ENCODE data around the gene C4orf50. TPM values are rescaled to one million over a fixed set of nuclear protein-coding genes. Genes with fewer than 3 reads are reported as not detected.

Gene C4orf50
- total and polyA plus RNA-seq, 10 of the 15 experiments (the other 5 are each of a cell fraction or from before 2014, with no cell fraction given), result 0.04 to 0.09 (median 0.05) TPM; not detected in 3

- TF ChIP-seq REST (IDR thresholded peaks at IDR 0.05; ENCODE audit: low read depth, low read length) (no peak), FOS (IDR thresholded peaks at IDR 0.05; ENCODE audit: borderline replicate concordance, extremely low read depth, insufficient read length) (no peak), NR2C2 (IDR thresholded peaks at IDR 0.05; ENCODE audit: borderline replicate concordance, control insufficient read depth, insufficient read length, low read depth) (no peak), RFX5 (IDR thresholded peaks at IDR 0.05; ENCODE audit: low read depth, low read length) (no peak), SREBF1 (IDR thresholded peaks at IDR 0.05; ENCODE audit: low read length) (no peak), ZNF274 (IDR thresholded peaks at IDR 0.05; ENCODE audit: insufficient read depth, insufficient read length) (no peak), IKZF1 (conservative IDR thresholded peaks at IDR 0.05) (no peak), RBBP5 (conservative IDR thresholded peaks at IDR 0.05) (no peak), KAT2A (conservative IDR thresholded peaks at IDR 0.05; ENCODE audit: control insufficient read depth, low read depth, low read length) (no peak)
These were observed 84.0 kb downstream of the C4orf50 start (continued) for GRCh38 chr4:5933996-5934831.

- 6% methylated on average over 4 of the region's 4 CpGs for WGBS (ENCODE audit: insufficient coverage, insufficient replicate concordance, low lambda C conversion rate, missing lambda C conversion rate)
- ChIA-PET POLR2A (no interaction called here), SMC1A (ENCODE audit: uncharacterized antibody, unreplicated experiment) (no interaction called here), CTCF (no interaction called here), RAD21 (ENCODE audit: unreplicated experiment) (no interaction called here)
- no peak for FAIRE-seq
- Histone ChIP-seq H4K20me1 (ENCODE audit: control insufficient read depth, insufficient read depth) (no peaks in the 10 kb centered on the region), H3K79me2 (ENCODE audit: control insufficient read depth, insufficient read depth, low read length) (no peaks in the 10 kb centered on the region), H3K4me1 (ENCODE audit: control insufficient read depth, insufficient read depth, low read length) (no peaks in the 10 kb centered on the region), H3K9ac (ENCODE audit: control insufficient read depth, insufficient read depth, low read length) (no peak overlapping the region), H3K36me3 (ENCODE audit: control insufficient read depth in 2 of 2, insufficient read depth in 2 of 2, low read length in 1 of 2) (no peaks in the 10 kb centered on the region), H3K4me2 (ENCODE audit: control insufficient read depth, insufficient read depth) (no peak overlapping the region), H3K9me3 (replicated peaks; ENCODE audit: control insufficient read depth, insufficient read depth, low read length) (no peaks in the 10 kb centered on the region), H3K27me3 (replicated peaks in 1 of 2; ENCODE audit: control insufficient read depth in 2 of 2, insufficient read depth in 2 of 2, low read length in 1 of 2) (peaks cover 4 to 5% of the 10 kb centered on the region in 2 experiments; a peak in 3 of 4 replicates), H3K27ac (ENCODE audit: control insufficient read depth, insufficient read depth) (no peak overlapping the region), H2AFZ (ENCODE audit: control insufficient read depth, low read depth, low read length) (no peak overlapping the region), H3K4me3 (no peak overlapping the region)
- in situ Hi-C loops (cut with MboI), result no loop called here
- no peak for DNase-seq (ENCODE audit: low read depth, low spot score)
- intact Hi-C loops (cut with micrococcal nuclease; ENCODE audit: unreplicated experiment), result no loop called here
- BruUV-seq (replicated peaks), result no TSS peak
- no peak for ATAC-seq
- TF ChIP-seq EZH2 (IDR thresholded peaks at IDR 0.05; ENCODE audit: borderline replicate concordance, control insufficient read depth, low read depth, low read length) (no peak), NKRF (conservative IDR thresholded peaks at IDR 0.05) (no peak), MYC (IDR thresholded peaks at IDR 0.05; ENCODE audit: insufficient read depth, insufficient read length, insufficient replicate concordance, low read length, severe bottlenecking) (no peak), CBFB (IDR thresholded peaks at IDR 0.05; ENCODE audit: low read depth) (no peak), E2F4 (IDR thresholded peaks at IDR 0.05; ENCODE audit: low read depth, low read length) (no peak), RAD21 (IDR thresholded peaks at IDR 0.05; ENCODE audit: insufficient read depth, low read depth, low read length) (no peak), POLR2AphosphoS2 (IDR thresholded peaks at IDR 0.05; ENCODE audit: low read depth, low read length) (no peak)
These were observed 85.1 kb downstream of the C4orf50 start for GRCh38 chr4:5933116-5933515.

All from GM12878 (cell line).